Endothelial cell of umbilical vein (primary cell): Measurements from ENCODE around the gene VPS4A.

Experiments used
- EZH2 ChIP-seq: IDR thresholded peaks from 2 replicates; pipeline ENCODE4 v1.6.1; 2012; ENCODE audit warnings: borderline replicate concordance, low read depth, mild to moderate bottlenecking, moderate library complexity, low read length, inconsistent platforms; ENCODE audit not compliant: severe bottlenecking
- FOS ChIP-seq: IDR thresholded peaks from 2 replicates; pipeline ENCODE4 v1.6.1; 2011; ENCODE audit warnings: mild to moderate bottlenecking, low read length, moderate library complexity, borderline replicate concordance; ENCODE audit not compliant: insufficient read depth
- POLR2A ChIP-seq: IDR thresholded peaks from 2 replicates; pipeline ENCODE4 v1.6.1; 2012; ENCODE audit warnings: low read depth, mild to moderate bottlenecking, control low read depth, low read length
- POLR2AphosphoS5 ChIP-seq: IDR thresholded peaks from 2 replicates; pipeline ENCODE4 v1.6.1; 2012; ENCODE audit warnings: low read depth, mild to moderate bottlenecking, control low read depth, low read length, moderate library complexity; ENCODE audit not compliant: insufficient read depth
- TF ChIP-seq, protein P1 (sequence below), 2 donors: IDR thresholded peaks; 1 replicate in 1 of 2; 2 replicates in 1 of 2; pipeline ENCODE4 v1.5.1; 2011; ENCODE audit warnings: low read length in 2 of 2, mild to moderate bottlenecking in 2 of 2, moderate library complexity in 2 of 2, control low read depth in 1 of 2, inconsistent platforms in 1 of 2, low read depth in 1 of 2; ENCODE audit not compliant: insufficient read depth in 1 of 2; ENCODE audit errors: extremely low read depth in 1 of 2
- TF ChIP-seq, protein P2 (sequence below): IDR thresholded peaks from 2 replicates; pipeline ENCODE4 v1.6.1; 2011; ENCODE audit not compliant: insufficient read depth, insufficient read length

DNA sequence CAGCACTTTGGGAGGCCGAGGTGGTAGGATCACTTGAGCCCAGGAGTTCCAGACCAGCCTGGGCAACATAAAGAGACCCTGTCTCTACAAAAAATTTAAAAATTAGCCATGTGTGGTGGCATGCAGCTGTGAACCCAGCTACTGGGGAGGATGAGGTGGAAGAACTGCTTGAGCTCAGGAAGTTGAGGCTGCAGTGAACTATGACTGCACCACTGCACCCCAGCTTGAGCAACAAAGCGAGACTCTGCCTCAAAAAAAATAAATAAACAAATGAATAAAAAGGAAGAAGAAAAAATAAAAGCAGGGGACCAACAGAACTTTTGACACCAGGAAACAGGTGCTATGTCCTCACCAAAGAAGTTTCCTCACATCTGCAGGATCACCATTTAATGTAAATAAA is 60.4 kb downstream of the VPS4A start:
- TF ChIP-seq EZH2, result no peak
- no peak for TF ChIP-seq POLR2AphosphoS5
- TF ChIP-seq, protein P1, sequence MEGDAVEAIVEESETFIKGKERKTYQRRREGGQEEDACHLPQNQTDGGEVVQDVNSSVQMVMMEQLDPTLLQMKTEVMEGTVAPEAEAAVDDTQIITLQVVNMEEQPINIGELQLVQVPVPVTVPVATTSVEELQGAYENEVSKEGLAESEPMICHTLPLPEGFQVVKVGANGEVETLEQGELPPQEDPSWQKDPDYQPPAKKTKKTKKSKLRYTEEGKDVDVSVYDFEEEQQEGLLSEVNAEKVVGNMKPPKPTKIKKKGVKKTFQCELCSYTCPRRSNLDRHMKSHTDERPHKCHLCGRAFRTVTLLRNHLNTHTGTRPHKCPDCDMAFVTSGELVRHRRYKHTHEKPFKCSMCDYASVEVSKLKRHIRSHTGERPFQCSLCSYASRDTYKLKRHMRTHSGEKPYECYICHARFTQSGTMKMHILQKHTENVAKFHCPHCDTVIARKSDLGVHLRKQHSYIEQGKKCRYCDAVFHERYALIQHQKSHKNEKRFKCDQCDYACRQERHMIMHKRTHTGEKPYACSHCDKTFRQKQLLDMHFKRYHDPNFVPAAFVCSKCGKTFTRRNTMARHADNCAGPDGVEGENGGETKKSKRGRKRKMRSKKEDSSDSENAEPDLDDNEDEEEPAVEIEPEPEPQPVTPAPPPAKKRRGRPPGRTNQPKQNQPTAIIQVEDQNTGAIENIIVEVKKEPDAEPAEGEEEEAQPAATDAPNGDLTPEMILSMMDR (IDR thresholded peaks at IDR 0.05; ENCODE audit: extremely low read depth in 1 of 2, insufficient read depth in 1 of 2, low read depth in 1 of 2, low read length in 2 of 2), result no peak
- TF ChIP-seq, protein P2, sequence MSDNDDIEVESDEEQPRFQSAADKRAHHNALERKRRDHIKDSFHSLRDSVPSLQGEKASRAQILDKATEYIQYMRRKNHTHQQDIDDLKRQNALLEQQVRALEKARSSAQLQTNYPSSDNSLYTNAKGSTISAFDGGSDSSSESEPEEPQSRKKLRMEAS, result no peak
- no peak for TF ChIP-seq POLR2A
- TF ChIP-seq FOS, result no peak
